Stimulated activated CD8-positive, alpha-beta memory T cell treated with anti-CD3 and anti-CD28 coated beads, Interleukin-15, amount 100 ng/mL, for 24 hours (primary cell): ENCODE data around the gene FEM1C.

Experiments
- DNase-seq: peaks from one replicate; pipeline ENCODE4 v3.0.0-alpha.2; 2020; ENCODE audit warnings: low read depth

FEM1C gene, protein sequence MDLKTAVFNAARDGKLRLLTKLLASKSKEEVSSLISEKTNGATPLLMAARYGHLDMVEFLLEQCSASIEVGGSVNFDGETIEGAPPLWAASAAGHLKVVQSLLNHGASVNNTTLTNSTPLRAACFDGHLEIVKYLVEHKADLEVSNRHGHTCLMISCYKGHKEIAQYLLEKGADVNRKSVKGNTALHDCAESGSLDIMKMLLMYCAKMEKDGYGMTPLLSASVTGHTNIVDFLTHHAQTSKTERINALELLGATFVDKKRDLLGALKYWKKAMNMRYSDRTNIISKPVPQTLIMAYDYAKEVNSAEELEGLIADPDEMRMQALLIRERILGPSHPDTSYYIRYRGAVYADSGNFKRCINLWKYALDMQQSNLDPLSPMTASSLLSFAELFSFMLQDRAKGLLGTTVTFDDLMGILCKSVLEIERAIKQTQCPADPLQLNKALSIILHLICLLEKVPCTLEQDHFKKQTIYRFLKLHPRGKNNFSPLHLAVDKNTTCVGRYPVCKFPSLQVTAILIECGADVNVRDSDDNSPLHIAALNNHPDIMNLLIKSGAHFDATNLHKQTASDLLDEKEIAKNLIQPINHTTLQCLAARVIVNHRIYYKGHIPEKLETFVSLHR

GRCh38 chr5:115544436-115545350 is at the start of gene FEM1C:
Gene FEM1C (minus strand): TSS chr5:115544775. CDS start chr5:115543493, 1,282 bp downstream.
- peak; percentile 99 for DNase-seq

GRCh38 chr5:115589043-115589442 is 44.5 kb upstream of the FEM1C start:
- no peak for DNase-seq

GRCh38 chr5:115588640-115589039 is 44.1 kb upstream of the FEM1C start:
- DNase-seq, result no peak

DNA sequence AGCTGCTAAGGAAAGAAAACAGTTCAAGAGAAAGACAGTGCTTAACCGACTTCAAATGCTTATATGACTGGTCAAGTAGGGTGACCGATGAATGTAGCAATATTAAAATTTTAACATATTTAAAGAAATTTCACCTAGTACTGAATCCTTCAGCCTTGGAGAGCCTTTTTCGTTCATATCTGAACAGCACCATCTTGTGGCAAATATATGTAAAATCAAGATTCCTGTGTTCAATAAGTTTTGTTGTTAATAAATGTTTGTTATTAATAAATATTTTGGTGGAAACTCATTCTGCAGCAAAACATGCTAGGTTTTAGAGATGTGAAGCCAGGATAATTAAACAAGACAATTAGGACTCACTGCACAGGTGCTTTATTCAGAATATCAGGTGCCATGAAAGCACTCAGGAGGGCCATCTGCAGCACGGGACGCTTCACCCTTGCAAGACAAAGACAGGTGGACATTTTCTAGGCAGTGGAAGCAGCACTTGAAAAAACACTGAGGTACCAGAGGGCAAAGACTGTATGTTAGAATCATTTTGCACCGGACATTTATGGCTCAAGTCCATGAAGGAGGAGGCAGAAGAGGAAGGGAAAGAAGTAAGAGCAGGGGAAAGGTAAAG is 42.1 kb upstream of the FEM1C start:
- no peak for DNase-seq

DNA sequence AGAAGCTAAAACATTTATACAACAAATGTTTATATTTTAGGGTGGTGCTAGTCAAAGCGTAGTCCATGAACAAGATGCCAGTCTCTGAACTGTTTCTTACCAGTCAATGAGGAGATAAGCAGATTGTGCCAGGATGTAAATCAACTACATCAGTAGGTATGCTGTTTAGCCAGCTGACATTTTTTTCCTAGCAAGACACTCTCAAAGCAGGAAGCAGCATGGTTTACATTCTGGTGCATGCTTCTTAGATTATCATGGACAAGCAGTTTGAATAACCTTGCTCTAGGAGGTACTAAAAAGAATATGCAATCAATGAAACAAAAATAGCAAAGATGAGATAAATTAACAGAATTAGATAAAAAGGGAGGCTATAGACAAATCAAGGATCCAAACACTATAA is 40.7 kb upstream of the FEM1C start:
- no peak for DNase-seq

DNA sequence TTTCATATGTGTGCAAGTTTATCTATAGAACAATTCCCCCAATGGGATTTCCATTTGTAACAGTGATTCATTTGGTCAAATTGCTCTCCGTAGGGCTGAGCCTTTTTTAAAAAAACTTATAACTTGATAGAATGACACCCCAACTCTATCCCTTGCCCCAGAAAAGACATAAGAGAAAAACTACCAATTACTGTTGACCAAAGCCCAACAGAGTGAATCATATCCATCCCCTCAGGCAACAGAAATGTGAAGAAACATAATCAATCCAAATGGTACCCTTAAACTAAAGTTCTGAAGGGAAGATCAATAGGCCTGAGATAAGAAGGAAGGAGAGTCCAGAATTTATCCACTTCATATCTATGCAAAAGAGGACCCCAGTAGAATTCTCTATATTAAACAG is 39.9 kb upstream of the FEM1C start:
- DNase-seq, result no peak

DNA sequence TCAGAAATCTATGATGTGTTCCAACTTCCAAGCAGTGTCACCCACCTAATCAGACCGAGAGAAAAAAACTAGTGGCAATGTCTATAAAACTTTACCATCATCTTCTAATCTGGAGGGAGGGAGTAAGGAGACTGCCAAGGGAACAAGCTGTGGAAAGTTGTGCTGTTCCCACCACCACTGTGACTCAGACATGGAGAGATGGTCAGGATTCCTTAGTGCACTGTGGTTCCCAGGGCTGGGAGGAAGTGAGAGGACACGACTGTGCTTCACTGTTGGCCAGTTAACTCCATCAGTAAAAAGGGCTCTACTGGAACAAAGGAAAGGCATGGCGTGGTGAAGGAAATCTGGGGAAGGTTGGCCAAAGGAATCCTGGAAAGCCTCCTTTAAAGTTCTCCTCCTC is 38.9 kb upstream of the FEM1C start:
- no peak for DNase-seq

DNA sequence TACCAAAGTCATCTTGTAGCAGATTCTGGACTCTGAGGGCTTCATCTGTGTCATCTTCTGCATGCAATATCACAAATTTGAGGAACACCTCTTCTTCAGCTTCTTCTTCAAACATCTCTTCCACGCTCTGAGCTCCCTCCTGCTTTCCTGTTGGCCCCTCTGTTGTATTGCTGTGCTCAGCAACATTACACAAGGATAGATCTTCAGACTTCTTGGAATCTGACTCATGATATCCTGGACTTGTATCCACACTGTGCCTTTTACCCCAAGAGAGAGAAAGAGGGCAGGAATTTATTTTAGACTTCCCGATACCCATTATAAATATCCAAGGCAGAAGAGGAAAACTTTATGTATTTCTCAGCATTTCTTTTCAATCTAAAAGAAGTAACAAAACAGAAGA is 36.4 kb upstream of the FEM1C start:
- no peak for DNase-seq

- no peak for DNase-seq
Observed at GRCh38 chr5:115579747-115580173, 35.2 kb upstream of the FEM1C start.

GRCh38 chr5:115579216-115579615 is 34.6 kb upstream of the FEM1C start:
- no peak for DNase-seq

- DNase-seq, result no peak
Observed at GRCh38 chr5:115578657-115579056, 34.1 kb upstream of the FEM1C start.

- no peak for DNase-seq
Observed at GRCh38 chr5:115577741-115578140, 33.2 kb upstream of the FEM1C start.

DNA sequence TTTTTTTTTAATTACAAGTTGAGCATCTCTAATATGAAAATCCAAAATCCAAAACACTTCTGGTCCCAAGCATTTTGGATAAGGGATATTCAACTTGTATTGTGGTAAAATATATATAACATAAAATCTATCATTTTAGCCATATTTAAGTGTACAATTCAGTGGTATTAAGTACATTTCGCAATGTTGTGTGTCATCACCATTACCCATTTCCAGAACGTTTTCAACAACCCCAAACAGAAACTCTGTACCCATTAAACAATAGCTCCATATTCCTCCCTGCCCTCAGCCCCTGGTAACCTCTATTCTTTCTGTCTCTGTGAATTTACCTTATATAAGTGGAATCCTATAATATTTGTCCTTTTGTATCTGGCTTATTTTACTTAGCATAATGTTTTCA is 32.8 kb upstream of the FEM1C start:
- DNase-seq, result no peak

GRCh38 chr5:115575167-115576070 is 30.8 kb upstream of the FEM1C start:
- DNase-seq, result no peak

- no peak for DNase-seq
Observed at GRCh38 chr5:115573133-115573532, 28.6 kb upstream of the FEM1C start.

GRCh38 chr5:115571441-115571878 is 26.9 kb upstream of the FEM1C start:
- DNase-seq, result no peak

DNA sequence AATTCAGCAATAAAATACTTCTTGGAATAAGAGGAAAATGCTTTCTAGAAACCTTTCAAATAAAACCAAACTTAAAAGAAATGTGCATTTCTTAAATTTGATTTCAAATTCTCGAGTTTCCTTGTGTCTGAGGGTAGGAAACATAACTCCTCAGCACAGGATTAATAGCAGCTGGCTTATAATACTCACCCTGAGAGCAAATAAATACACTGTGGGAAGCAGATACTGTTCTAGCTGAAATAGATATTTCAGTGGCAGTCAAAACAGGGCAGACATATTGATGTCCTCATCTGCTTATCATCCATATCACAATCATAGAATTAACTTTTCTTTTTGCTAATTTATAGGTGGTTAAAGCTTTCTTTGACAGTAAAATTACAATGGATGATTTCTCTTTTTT is 24.1 kb upstream of the FEM1C start:
- DNase-seq, result no peak

- no peak for DNase-seq
Observed at GRCh38 chr5:115565233-115565632, 20.7 kb upstream of the FEM1C start.

- DNase-seq, result no peak
Observed at GRCh38 chr5:115561176-115561575, 16.6 kb upstream of the FEM1C start.

- no peak for DNase-seq
Observed at GRCh38 chr5:115559524-115559923, 14.9 kb upstream of the FEM1C start.

DNA sequence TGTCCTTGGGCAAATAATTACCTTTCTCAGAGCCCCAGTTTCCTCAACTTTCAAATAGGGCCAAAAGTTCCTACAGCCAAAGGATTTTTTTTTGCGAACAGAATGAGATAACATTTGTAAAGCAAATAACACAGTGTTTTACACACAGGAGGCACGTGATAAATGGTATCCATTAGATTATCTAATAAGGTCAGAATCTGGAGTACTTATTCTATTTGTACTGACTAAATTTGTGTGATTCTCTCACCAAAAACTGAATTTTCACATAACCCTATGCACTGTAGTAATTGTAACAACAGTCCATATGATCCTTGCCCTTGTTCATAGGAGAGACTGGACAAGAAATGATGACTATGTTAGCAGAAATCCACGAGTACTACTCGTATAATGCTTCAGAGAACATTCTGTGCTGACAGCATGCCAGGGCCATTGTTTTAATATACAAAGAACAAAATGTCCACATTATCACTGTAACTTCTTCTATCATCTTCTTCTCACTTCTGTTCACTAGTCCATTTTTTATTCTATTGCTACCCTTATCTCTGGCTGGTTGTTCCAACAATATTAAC is 13.9 kb upstream of the FEM1C start:
- no peak for DNase-seq
